IPS-15b (cell line): ENCODE measurements around the gene TMEM147.

Source experiments
- H3K27me3 ChIP-seq: one replicate; pipeline ENCODE4 v1.6.1; 2013; ENCODE audit warnings: low read length; ENCODE audit not compliant: control insufficient read depth, insufficient read depth
- H3K36me3 ChIP-seq: one replicate; pipeline ENCODE4 v1.6.1; 2013; ENCODE audit warnings: low read length; ENCODE audit not compliant: control insufficient read depth, insufficient read depth
- H3K4me1 ChIP-seq: one replicate; pipeline ENCODE4 v1.6.1; 2013; ENCODE audit warnings: mild to moderate bottlenecking, low read length; ENCODE audit not compliant: control insufficient read depth, insufficient read depth
- H3K4me3 ChIP-seq: one replicate; pipeline ENCODE4 v1.5.1; 2013; ENCODE audit warnings: low read depth, low read length
- H3K9ac ChIP-seq: one replicate; pipeline ENCODE4 v1.6.1; 2013; ENCODE audit warnings: low read depth, mild to moderate bottlenecking, low read length
- H3K9me3 ChIP-seq: one replicate; pipeline ENCODE4 v1.6.1; 2013; ENCODE audit warnings: mild to moderate bottlenecking, low read length; ENCODE audit not compliant: control insufficient read depth, insufficient read depth

The TMEM147 gene

DNA sequence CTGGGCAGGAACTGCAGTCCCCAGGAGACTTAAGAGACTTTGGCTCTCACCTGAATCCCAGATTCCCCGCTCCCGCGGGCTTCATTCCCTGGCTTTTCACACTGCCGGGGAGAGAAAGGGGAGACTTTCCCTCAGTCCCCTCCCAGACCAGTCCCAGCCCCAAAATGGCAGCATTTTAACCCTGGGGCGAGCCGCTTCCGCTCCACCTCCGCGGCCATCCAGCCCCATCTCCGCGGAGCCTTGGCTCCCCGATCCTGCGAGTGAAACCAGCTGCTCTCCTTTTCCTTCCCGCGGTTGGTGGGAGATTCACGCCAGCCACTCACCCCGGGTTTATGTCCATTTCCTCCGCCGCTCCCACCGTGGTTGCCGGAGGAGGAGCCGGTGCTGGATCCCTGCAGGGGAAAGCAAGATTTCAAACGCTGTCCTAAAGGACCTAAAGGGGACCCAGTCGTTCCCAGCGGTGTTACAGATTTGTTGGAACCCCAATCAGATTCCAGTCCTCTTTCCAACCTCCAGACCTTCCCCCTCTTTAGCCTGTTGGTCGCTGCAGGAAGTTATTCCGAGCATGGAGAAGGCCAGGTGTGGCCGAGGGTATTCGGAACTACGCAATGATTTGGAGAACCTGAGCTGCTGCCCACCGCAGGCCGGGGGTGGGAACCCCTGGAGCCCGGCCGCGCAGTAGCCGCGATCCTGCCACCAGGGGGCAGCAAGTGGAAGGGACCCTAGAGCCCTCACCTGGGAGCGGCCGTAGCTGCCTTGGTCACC, 35.4 kb upstream of the TMEM147 start:
- H3K36me3 ChIP-seq: peaks cover 15% of the 10 kb centered on the region
- peaks cover 6% of the 10 kb centered on the region for H3K4me1 ChIP-seq
- H3K9ac ChIP-seq: peak overlapping the region; percentile 97
- H3K4me3 ChIP-seq: peak overlapping the region; percentile 98
- H3K27me3 ChIP-seq: peaks cover 8% of the 10 kb centered on the region
- no peaks in the 10 kb centered on the region for H3K9me3 ChIP-seq

DNA sequence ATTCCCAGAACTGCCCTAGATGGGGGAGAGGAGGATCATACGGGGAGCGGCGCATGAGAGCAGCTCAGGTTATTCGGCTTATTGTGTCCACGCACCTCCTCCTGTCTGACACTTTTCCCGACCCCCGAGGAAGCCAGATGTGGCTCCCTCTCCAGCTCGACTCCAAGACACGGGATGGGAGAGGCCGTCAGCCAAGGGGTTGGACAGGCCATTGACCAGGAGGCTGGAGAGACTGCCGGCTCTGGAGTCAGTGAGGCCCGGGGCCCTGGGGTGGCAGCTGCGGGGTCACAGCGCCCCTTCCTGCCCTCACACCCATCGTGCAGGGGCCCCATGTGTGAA, 34.8 kb upstream of the TMEM147 start:
- Histone ChIP-seq H3K4me3 (peak overlapping the region; percentile 98), H3K4me1 (peaks cover 6% of the 10 kb centered on the region), H3K9me3 (no peaks in the 10 kb centered on the region), H3K36me3 (peaks cover 9% of the 10 kb centered on the region), H3K9ac (no peak overlapping the region), H3K27me3 (peaks cover 8% of the 10 kb centered on the region)

DNA sequence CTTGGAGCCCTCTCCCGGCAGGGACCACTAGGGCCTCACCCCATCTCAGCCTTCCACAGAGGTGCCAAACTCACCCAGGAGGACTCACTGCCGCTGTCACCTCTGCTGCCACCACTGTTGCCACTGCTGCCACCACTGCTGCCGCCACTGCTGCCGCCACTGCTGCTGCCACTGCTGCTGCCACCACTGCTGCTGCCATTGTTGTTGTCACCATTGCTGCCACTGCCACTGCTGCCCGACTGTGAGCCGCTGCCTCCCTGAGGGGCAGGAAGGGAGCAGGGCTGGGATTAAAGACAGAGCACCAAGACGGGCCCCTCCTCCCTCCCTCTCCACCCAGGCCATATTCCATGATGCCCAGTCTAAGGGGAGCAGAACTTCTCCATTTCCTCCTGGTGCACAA, 34.1 kb upstream of the TMEM147 start:
- peaks cover 2% of the 10 kb centered on the region for H3K36me3 ChIP-seq
- H3K27me3 ChIP-seq: peaks cover 8% of the 10 kb centered on the region
- H3K4me1 ChIP-seq: peaks cover 6% of the 10 kb centered on the region
- H3K4me3 ChIP-seq: no peak overlapping the region
- no peaks in the 10 kb centered on the region for H3K9me3 ChIP-seq
- H3K9ac ChIP-seq: no peak overlapping the region

DNA sequence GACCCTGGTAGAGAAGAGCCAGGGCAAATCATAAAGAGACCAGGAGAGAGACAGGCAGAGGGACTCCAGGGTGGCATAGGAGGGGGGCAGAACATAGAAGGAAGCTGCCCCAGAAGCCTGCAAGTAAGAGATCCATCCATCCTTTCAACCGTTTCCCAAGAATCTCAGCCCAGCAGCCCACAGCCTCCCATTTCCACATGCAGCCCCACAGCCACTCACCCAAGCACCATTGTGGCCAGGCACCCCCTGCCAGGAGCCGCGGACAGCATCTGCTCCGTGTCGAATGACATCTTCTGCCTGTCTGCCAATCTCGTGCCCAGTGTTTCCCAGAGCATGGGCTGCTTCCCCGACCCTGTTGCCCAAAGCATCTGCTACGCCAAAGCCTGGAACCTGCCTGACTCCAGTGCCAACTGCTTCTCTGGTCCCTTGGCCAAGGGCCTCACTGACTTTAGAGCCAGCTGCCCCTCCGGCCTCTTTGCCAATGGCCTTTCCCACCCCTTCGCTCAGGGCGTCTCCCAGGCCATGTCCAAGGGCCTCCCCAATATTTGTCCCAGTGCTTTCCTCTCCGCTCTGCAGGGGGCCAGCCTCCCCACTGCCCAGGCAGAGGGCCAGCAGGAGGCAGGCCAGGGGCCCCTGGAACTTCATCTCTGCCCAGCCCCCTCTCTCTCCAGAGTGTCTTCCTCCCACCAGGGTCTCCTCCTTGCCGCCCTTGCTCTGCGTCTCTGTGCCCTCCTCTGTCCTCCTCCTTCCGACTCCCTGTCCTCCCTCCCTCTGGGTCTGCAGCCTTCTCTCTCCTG, 32.4 kb upstream of the TMEM147 start:
- no peak overlapping the region for H3K9ac ChIP-seq
- H3K9me3 ChIP-seq: no peaks in the 10 kb centered on the region
- H3K36me3 ChIP-seq: no peaks in the 10 kb centered on the region
- peaks cover 8% of the 10 kb centered on the region for H3K27me3 ChIP-seq
- H3K4me1 ChIP-seq: peaks cover 4% of the 10 kb centered on the region
- peak overlapping the region; percentile 58 for H3K4me3 ChIP-seq

DNA sequence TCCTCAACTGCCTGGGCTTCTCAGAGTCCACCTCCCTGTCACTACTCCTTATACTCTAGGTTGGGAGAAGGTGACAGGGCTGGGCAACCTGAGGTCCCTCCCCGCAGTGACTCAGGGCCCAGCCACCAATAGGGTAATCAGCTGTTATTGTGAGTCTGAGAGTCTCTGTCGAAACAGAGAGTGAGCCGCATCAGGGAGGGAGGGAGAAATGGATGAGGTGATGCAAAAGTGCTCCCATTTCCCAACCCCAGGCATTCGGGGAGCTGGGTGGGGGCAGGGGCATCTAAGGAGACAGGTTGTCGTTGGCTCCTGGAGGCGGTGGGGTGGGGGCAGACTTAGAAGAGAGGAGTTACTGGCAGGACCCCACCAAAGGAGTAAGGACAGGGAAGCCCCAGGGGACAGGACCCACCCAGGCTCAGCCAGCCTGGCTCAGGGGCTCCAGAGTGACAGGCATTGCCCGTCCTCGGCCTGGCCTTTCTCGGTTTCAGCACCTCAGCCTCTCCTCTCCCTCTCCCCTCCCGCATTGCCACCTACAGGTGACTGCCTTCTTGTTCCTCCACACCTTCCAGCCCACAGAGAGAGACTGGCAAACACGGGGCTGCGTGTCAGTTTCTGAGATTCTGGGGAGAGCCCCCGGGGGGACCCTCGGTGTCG, 31.7 kb upstream of the TMEM147 start, which contains the start of gene DMKN:
Gene DMKN, minus strand, starts transcription at position 22 of the 654 bp plus-strand sequence. CDS start 174 bp downstream, outside the sequence.
- Histone ChIP-seq H3K27me3 (peaks cover 8% of the 10 kb centered on the region), H3K36me3 (no peaks in the 10 kb centered on the region), H3K9me3 (no peaks in the 10 kb centered on the region), H3K4me3 (peak within 1 kb of the TSS; percentile 58), H3K4me1 (peaks cover 4% of the 10 kb centered on the region), H3K9ac (peak within 1 kb of the TSS; percentile 32)

DNA sequence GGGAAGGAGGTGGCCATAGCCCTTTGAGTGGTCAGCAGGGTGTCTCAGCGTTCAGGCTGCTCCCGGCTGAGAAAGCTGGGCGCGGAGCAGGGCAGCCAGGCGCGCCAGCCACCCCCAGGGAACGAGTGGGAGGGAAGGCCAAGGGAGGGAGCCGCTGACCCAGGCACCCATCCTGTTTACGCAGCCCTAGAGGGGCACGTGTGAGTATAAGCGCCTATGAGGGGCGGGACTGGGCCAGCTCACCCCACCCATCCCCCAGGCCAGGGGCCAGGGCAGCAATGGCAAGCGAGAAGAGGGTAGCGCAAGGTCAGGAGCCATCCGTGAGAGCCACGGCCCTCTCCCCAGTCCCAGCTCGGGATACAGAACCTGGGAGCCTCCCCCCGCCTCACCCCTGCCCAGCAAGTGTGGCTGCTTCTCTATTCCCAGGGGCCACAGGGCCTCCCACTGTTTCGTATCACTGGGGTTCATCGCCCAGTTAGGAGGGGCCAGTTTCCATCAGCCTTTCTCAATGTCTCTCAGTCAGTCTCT, 31.1 kb upstream of the TMEM147 start:
- Histone ChIP-seq H3K4me1 (peaks cover 4% of the 10 kb centered on the region), H3K9ac (peak overlapping the region; percentile 32), H3K36me3 (no peaks in the 10 kb centered on the region), H3K27me3 (peaks cover 8% of the 10 kb centered on the region), H3K9me3 (no peaks in the 10 kb centered on the region), H3K4me3 (peak overlapping the region; percentile 58)

DNA sequence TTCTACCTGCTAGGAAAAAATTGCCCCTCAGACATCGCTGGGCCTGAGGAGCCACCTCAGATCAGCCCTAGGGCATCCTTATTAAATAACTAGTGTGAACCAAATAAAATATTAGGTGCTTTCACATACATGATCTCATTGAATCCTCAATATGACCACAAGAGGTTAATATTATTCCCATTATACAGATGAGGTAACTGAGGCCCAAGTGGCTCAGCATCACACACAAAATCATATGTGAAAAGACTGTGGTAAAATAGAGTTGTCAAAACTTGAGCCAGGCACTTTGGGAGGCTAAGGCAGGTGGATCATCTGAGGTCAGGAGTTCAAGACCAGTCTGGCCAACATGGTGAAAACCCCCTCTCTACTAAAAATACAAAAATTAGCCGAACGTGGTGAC, 29.1 kb upstream of the TMEM147 start:
- peaks cover 4% of the 10 kb centered on the region for H3K4me1 ChIP-seq
- no peaks in the 10 kb centered on the region for H3K36me3 ChIP-seq
- H3K9ac ChIP-seq: no peak overlapping the region
- no peak overlapping the region for H3K4me3 ChIP-seq
- H3K9me3 ChIP-seq: no peaks in the 10 kb centered on the region
- H3K27me3 ChIP-seq: peaks cover 6% of the 10 kb centered on the region

DNA sequence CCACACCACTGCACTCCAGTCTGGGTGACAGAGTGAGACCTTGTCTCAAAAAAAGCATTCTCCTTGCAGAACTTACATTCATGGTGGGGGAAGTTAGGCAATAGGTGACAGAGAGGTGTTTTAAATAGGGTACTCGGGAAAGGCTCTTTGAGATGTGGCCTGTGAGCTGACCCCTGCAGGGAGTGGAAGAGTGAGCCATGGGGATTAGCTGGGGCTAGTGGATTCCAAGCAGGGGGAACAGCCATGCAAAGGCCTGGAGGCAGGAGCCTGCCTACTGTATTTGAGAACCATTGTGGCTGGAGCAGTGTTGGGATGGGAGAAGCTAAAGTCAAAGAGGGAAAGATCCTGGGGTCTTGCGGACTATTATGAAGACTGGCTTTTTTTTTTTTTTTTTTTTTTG, 28.1 kb upstream of the TMEM147 start:
- Histone ChIP-seq H3K9ac (no peak overlapping the region), H3K9me3 (no peaks in the 10 kb centered on the region), H3K4me1 (peaks cover 4% of the 10 kb centered on the region), H3K27me3 (peaks cover under 1% of the 10 kb centered on the region), H3K36me3 (no peaks in the 10 kb centered on the region), H3K4me3 (no peak overlapping the region)

DNA sequence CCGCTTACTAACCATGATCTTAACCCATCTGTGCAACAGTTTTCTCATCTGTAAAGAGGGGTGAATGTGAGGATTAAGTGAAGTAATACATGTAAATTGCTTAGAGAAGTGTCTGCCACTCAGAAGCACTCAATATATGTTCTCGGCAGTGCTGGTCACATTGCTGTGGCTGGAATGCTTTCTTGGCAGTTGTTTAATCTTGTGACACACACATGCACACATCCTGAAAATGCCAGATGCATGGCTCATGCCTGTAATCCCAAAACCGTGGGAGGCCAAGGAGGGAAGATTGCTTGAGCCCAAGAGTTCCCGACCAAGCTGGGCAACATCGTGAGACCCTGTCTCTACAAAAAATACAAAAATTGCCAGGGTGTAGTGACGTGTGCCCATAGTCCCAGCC, 27.1 kb upstream of the TMEM147 start:
- no peak overlapping the region for H3K9ac ChIP-seq
- H3K4me1 ChIP-seq: peaks cover 3% of the 10 kb centered on the region
- no peaks in the 10 kb centered on the region for H3K36me3 ChIP-seq
- no peaks in the 10 kb centered on the region for H3K27me3 ChIP-seq
- H3K9me3 ChIP-seq: no peaks in the 10 kb centered on the region
- H3K4me3 ChIP-seq: no peak overlapping the region

DNA sequence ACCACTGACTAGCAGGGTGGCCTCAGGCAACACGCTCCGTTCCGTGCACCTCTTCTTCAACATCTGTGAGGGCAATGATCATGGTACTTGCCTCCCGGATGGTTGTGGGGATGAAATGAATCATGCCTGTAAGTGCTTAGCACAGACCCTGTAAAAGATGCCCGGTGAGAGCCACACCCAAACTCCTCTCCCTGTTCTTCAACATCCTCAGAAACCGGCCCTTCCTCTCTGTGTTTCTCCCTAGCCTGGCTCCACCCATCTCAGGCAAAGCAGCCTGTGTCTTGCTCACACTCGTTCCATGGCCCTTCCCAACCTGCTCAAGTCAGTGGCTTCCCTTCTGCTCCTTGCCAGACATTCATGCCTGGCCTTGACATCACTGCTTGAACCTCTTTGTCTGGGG, 26.1 kb upstream of the TMEM147 start:
- H3K9me3 ChIP-seq: no peaks in the 10 kb centered on the region
- no peak overlapping the region for H3K9ac ChIP-seq
- H3K27me3 ChIP-seq: no peaks in the 10 kb centered on the region
- no peak overlapping the region for H3K4me3 ChIP-seq
- no peaks in the 10 kb centered on the region for H3K36me3 ChIP-seq
- peaks cover 7% of the 10 kb centered on the region for H3K4me1 ChIP-seq

DNA sequence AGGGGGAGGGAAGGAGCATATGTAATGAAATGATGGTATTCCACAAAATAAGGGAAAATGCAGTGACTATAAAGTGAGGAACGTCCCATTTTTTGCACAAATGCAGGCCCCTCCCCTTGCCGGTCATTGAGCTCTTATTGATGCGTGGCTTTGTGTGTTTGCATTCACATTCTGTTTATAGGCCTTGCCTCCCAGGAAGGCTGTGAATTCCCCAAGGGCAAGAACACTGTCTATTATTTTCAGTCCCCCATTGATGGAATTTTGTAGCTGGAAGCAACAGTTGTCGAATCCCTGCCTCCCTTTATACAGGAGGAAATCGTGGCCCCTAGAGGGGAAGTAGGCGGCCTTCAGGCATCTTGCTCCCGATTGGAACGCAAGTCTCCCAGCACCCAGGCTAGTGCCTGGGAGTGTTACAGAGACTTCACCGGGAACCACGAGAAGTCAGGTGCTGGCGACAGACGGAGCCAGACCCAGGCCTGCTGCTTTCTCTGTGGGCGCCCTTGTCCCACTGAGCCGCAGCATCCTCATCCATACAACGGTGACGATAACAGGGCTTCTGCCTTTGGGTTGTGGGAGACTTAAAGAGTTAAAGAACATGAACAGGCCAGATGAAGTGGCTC, 24.2 kb upstream of the TMEM147 start:
- H3K36me3 ChIP-seq: no peaks in the 10 kb centered on the region

More for the DNA sequence above, 24.2 kb upstream of the TMEM147 start:
- Histone ChIP-seq H3K4me3 (no peak overlapping the region), H3K27me3 (peaks cover 11% of the 10 kb centered on the region), H3K9ac (no peak overlapping the region), H3K4me1 (peaks cover 11% of the 10 kb centered on the region), H3K9me3 (no peaks in the 10 kb centered on the region)
